ENCODE results near the gene COPG1.

DNA sequence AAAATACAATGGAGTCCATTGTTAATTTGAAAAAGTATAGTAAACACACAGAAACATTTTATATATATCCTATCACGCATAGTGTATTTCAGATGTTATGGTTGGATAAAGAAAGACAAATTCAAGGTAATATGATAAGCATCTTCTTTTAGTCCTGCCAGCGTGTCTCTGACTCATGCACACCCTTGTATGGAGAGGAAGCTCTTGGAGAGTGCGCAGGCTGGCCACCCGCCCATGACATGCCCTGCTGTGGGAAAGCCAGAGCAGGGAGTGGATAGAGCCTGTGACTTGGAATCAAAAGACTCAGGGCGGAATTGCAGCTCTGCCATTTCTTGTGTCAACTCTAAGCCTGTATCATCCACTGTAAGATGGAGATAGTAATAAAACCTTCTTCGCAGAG is 23.0 kb upstream of the COPG1 start:
- TF ChIP-seq, protein P1, sequence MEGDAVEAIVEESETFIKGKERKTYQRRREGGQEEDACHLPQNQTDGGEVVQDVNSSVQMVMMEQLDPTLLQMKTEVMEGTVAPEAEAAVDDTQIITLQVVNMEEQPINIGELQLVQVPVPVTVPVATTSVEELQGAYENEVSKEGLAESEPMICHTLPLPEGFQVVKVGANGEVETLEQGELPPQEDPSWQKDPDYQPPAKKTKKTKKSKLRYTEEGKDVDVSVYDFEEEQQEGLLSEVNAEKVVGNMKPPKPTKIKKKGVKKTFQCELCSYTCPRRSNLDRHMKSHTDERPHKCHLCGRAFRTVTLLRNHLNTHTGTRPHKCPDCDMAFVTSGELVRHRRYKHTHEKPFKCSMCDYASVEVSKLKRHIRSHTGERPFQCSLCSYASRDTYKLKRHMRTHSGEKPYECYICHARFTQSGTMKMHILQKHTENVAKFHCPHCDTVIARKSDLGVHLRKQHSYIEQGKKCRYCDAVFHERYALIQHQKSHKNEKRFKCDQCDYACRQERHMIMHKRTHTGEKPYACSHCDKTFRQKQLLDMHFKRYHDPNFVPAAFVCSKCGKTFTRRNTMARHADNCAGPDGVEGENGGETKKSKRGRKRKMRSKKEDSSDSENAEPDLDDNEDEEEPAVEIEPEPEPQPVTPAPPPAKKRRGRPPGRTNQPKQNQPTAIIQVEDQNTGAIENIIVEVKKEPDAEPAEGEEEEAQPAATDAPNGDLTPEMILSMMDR (IDR thresholded peaks at IDR 0.05), result no peak
- TF ChIP-seq EP300 (IDR thresholded peaks at IDR 0.05) (no peak), POLR2A (IDR thresholded peaks at IDR 0.05) (no peak), POLR2AphosphoS5 (IDR thresholded peaks at IDR 0.05) (no peak)
